Measurements from ENCODE around the gene TMEM94. TPM values are rescaled to one million over a fixed set of nuclear protein-coding genes. Genes with fewer than 3 reads are reported as not detected.

TMEM94 gene
- total and polyA plus RNA-seq, 2 of the 13 experiments (the other 11 are each of a cell fraction or from before 2014, with no cell fraction given): 32.6 to 134 TPM

DNA sequence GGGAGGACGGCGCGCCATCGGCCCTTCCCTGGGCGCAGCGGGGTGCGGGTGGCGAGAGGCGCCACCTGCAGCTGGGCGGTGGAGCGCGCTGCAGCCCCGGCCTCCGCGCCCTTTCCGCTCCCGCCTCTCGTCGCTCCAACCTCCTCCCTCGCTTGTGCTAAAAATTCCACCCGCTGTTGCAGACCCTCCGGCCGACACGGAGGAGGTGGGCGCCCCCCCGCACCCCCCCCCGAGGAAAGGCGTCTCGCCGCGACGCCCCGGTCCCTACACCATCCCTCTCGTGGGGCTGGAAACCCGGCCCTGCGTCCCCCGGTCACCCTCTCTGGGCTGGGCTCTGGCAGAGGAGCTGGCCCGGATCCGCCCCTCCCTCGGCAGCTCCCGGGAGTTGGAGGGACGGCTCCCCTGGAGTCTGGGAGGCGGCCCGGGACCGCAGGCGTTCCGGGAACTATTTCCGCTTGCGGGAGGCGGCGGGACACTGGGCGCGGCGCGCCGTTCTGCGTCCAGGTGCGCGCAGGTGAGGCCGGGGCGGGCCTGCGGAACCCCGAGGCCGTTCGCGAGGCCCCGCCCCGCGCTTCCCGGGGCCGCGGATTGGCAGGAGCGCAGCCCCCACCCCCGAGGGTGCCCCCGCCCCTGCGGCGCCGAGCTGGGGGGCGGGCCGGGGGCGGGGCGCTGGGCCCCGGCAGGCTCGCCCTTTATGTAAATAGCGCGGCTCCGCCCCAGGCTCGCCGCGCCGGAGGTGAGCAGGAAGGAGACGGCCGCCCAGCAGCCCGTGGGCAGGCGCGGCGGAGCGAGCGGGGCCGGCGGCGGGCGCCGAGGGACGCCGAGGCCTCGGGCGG is 68.8 kb downstream of the TMEM94 start, which contains the start of gene LLGL2 (continued):
- TF ChIP-seq ZNF30 (CRISPR knock-in tag; IDR thresholded peaks at IDR 0.05) (no peak), NKX3-1 (CRISPR knock-in tag; IDR thresholded peaks at IDR 0.05) (peak; percentile 79; the same call in 1 of the 2 replicates), ZC3H4 (CRISPR knock-in tag; IDR thresholded peaks at IDR 0.05; ENCODE audit: borderline replicate concordance) (no peak), ELF1 (CRISPR knock-in tag; IDR thresholded peaks at IDR 0.05) (no peak; the same call in 1 of the 2 replicates), TOPORS (CRISPR knock-in tag; IDR thresholded peaks at IDR 0.05) (no peak), PPARG (CRISPR knock-in tag; conservative IDR thresholded peaks at IDR 0.05) (no peak; the same call in 1 of the 2 replicates), REXO4 (CRISPR knock-in tag; IDR thresholded peaks at IDR 0.05; ENCODE audit: borderline replicate concordance) (no peak), ZBTB21 (CRISPR knock-in tag; IDR thresholded peaks at IDR 0.05) (no peak), ARHGAP35 (CRISPR knock-in tag; IDR thresholded peaks at IDR 0.05; ENCODE audit: borderline replicate concordance) (peak; percentile 37; the same call in 1 of the 2 replicates), PCBP2 (optimal IDR thresholded peaks at IDR 0.05; ENCODE audit: low read depth, low read length, poor library complexity, severe bottlenecking) (no peak), ZNF616 (CRISPR knock-in tag; IDR thresholded peaks at IDR 0.05; ENCODE audit: low read depth) (peak; percentile 85), ZBTB20 (CRISPR knock-in tag; IDR thresholded peaks at IDR 0.05; ENCODE audit: borderline replicate concordance, low read depth) (peak; percentile 37; the same call in 1 of the 2 replicates), GTF2F1 (IDR thresholded peaks at IDR 0.05; ENCODE audit: low read length) (no peak)
- TF ChIP-seq, protein P1, sequence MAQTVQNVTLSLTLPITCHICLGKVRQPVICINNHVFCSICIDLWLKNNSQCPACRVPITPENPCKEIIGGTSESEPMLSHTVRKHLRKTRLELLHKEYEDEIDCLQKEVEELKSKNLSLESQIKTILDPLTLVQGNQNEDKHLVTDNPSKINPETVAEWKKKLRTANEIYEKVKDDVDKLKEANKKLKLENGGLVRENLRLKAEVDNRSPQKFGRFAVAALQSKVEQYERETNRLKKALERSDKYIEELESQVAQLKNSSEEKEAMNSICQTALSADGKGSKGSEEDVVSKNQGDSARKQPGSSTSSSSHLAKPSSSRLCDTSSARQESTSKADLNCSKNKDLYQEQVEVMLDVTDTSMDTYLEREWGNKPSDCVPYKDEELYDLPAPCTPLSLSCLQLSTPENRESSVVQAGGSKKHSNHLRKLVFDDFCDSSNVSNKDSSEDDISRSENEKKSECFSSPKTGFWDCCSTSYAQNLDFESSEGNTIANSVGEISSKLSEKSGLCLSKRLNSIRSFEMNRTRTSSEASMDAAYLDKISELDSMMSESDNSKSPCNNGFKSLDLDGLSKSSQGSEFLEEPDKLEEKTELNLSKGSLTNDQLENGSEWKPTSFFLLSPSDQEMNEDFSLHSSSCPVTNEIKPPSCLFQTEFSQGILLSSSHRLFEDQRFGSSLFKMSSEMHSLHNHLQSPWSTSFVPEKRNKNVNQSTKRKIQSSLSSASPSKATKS (CRISPR knock-in tag; IDR thresholded peaks at IDR 0.05): no peak
- TF ChIP-seq, protein P2, sequence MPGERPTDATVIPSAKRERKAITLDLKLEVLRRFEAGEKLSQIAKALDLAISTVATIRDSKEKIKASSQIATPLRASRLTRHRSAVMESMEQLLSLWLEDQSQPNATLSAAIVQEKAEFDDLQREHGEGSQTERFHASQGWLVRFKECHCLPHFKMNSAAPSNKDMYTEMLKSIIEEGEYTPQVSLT (CRISPR knock-in tag; IDR thresholded peaks at IDR 0.05; ENCODE audit: borderline replicate concordance, low read depth): 0 out of 2 replicates have a peak, but pooled peaks have one; percentile 62
- TF ChIP-seq, protein P3, sequence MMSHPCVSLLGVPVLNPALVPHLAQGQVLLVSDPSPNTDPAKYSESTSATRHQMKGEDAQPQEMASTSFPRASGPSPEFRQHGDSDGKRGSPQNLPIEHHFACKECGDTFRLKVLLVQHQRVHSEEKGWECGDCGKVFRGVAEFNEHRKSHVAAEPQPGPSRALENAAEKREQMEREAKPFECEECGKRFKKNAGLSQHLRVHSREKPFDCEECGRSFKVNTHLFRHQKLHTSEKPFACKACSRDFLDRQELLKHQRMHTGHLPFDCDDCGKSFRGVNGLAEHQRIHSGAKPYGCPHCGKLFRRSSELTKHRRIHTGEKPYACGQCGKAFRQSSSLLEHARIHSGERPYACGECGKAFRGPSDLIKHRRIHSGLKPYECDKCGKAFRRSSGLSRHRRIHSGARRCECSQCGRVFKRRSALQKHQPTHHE (CRISPR knock-in tag; IDR thresholded peaks at IDR 0.05; ENCODE audit: borderline replicate concordance): peak; percentile 79; the same call in 1 of the 2 replicates
- TF ChIP-seq, protein P4, sequence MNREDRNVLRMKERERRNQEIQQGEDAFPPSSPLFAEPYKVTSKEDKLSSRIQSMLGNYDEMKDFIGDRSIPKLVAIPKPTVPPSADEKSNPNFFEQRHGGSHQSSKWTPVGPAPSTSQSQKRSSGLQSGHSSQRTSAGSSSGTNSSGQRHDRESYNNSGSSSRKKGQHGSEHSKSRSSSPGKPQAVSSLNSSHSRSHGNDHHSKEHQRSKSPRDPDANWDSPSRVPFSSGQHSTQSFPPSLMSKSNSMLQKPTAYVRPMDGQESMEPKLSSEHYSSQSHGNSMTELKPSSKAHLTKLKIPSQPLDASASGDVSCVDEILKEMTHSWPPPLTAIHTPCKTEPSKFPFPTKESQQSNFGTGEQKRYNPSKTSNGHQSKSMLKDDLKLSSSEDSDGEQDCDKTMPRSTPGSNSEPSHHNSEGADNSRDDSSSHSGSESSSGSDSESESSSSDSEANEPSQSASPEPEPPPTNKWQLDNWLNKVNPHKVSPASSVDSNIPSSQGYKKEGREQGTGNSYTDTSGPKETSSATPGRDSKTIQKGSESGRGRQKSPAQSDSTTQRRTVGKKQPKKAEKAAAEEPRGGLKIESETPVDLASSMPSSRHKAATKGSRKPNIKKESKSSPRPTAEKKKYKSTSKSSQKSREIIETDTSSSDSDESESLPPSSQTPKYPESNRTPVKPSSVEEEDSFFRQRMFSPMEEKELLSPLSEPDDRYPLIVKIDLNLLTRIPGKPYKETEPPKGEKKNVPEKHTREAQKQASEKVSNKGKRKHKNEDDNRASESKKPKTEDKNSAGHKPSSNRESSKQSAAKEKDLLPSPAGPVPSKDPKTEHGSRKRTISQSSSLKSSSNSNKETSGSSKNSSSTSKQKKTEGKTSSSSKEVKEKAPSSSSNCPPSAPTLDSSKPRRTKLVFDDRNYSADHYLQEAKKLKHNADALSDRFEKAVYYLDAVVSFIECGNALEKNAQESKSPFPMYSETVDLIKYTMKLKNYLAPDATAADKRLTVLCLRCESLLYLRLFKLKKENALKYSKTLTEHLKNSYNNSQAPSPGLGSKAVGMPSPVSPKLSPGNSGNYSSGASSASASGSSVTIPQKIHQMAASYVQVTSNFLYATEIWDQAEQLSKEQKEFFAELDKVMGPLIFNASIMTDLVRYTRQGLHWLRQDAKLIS (CRISPR knock-in tag; IDR thresholded peaks at IDR 0.05): no peak
- TF ChIP-seq, protein P5, sequence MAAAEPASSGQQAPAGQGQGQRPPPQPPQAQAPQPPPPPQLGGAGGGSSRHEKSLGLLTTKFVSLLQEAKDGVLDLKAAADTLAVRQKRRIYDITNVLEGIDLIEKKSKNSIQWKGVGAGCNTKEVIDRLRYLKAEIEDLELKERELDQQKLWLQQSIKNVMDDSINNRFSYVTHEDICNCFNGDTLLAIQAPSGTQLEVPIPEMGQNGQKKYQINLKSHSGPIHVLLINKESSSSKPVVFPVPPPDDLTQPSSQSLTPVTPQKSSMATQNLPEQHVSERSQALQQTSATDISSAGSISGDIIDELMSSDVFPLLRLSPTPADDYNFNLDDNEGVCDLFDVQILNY (CRISPR knock-in tag; conservative IDR thresholded peaks at IDR 0.05): peak; percentile 79; the same call in 1 of the 2 replicates

Data from HepG2 (cell line).